CD4-positive, alpha-beta memory T cell (primary cell): ENCODE measurements around the gene ALCAM. TPM values are rescaled to one million over a fixed set of nuclear protein-coding genes. Genes with fewer than 3 reads are reported as not detected.

ENCODE experiments used
- CTCF ChIA-PET: fragments of 350-600 bp; sonication (Branson Sonifier 250); formaldehyde crosslinking; loops from one replicate; lab custom pipeline; 2021; ENCODE audit warnings: inconsistent platforms; ENCODE audit not compliant: partially characterized antibody; lab: Charles Lee
- POLR2A ChIA-PET: fragments of 350-600 bp; sonication (Branson Sonifier 250); formaldehyde crosslinking; loops from one replicate; lab custom pipeline; 2021; ENCODE audit not compliant: partially characterized antibody; lab: Charles Lee
- DNase-seq, 5 donors: peaks; one replicate each; pipeline versions ENCODE4 v3.0.0 to v3.0.0-alpha.2; 2020 to 2022; ENCODE audit warnings: mixed read lengths in 1 of 5
- H3K27ac ChIP-seq: one replicate; pipeline ENCODE4 v1.7.0; 2013; ENCODE audit warnings: low read depth, low read length
- H3K27me3 ChIP-seq: 2 replicates; pipeline ENCODE4 v1.7.0; 2013; ENCODE audit warnings: mild to moderate bottlenecking, low read length, moderate library complexity; ENCODE audit not compliant: insufficient read depth
- H3K36me3 ChIP-seq: 2 replicates; pipeline ENCODE4 v1.7.0; 2013; ENCODE audit warnings: mild to moderate bottlenecking, low read length, moderate library complexity; ENCODE audit not compliant: insufficient read depth
- H3K4me1 ChIP-seq: 2 replicates; pipeline ENCODE4 v1.7.0; 2013; ENCODE audit warnings: mild to moderate bottlenecking, low read length, moderate library complexity; ENCODE audit not compliant: insufficient read depth
- H3K4me3 ChIP-seq, 2 donors: one replicate each; pipeline ENCODE4 v1.7.0; 2013; ENCODE audit warnings: low read length in 2 of 2, mild to moderate bottlenecking in 1 of 2
- H3K9me3 ChIP-seq, 2 donors: one replicate each; pipeline ENCODE4 v1.7.0; 2013; ENCODE audit warnings: low read length in 2 of 2, control low read depth in 1 of 2; ENCODE audit not compliant: control insufficient read depth in 1 of 2
- H3K27ac Mint-ChIP-seq, 7 donors: one replicate each; pipeline ENCODE4 v1.8.0; 2020 to 2021; ENCODE audit warnings: mixed read lengths in 7 of 7, mild to moderate bottlenecking in 6 of 7, inconsistent platforms in 3 of 7, moderate library complexity in 3 of 7
- H3K27me3 Mint-ChIP-seq, 2 donors: one replicate each; pipeline ENCODE4 v1.8.0; 2020 to 2021; ENCODE audit warnings: mixed read lengths in 2 of 2
- H3K36me3 Mint-ChIP-seq, 2 donors: one replicate each; pipeline ENCODE4 v1.8.0; 2020 to 2021; ENCODE audit warnings: mixed read lengths in 2 of 2, inconsistent platforms in 1 of 2, mild to moderate bottlenecking in 1 of 2
- H3K4me1 Mint-ChIP-seq, 4 donors: one replicate each; pipeline ENCODE4 v1.8.0; 2020 to 2021; ENCODE audit warnings: mixed read lengths in 4 of 4, mild to moderate bottlenecking in 1 of 4
- H3K4me3 Mint-ChIP-seq, 8 donors: one replicate each; pipeline ENCODE4 v1.8.0; 2020 to 2021; ENCODE audit warnings: mixed read lengths in 8 of 8, mild to moderate bottlenecking in 7 of 8, moderate library complexity in 6 of 8, inconsistent platforms in 3 of 8
- H3K9me3 Mint-ChIP-seq, 8 donors: one replicate each; pipeline ENCODE4 v1.8.0; 2020 to 2021; ENCODE audit warnings: mixed read lengths in 8 of 8, mild to moderate bottlenecking in 5 of 8, inconsistent platforms in 3 of 8, moderate library complexity in 1 of 8
- intact Hi-C: fragments of 100-400 bp; cut with micrococcal nuclease; formaldehyde crosslinking; loops from one replicate; pipeline ENCODE4 v1.15.1; 2023
- polyA plus RNA-seq, 2 donors: library from polyadenylated mRNA; unstranded; fragments of 300-500 nt; fragmentation: Illumina TruSeq; gene quantifications; one replicate each; pipeline ENCODE4 v1.2.3, GENCODE V29; 2021
- total RNA-seq, 2 experiments: library from RNA; stranded (reverse); gene quantifications; one replicate each; pipeline ENCODE4 v1.2.3, GENCODE V29; 2021

ALCAM gene
- total and polyA plus RNA-seq, 4 experiments from 2014 or later: 5.5 to 10.6 (median 8.6) TPM

DNA sequence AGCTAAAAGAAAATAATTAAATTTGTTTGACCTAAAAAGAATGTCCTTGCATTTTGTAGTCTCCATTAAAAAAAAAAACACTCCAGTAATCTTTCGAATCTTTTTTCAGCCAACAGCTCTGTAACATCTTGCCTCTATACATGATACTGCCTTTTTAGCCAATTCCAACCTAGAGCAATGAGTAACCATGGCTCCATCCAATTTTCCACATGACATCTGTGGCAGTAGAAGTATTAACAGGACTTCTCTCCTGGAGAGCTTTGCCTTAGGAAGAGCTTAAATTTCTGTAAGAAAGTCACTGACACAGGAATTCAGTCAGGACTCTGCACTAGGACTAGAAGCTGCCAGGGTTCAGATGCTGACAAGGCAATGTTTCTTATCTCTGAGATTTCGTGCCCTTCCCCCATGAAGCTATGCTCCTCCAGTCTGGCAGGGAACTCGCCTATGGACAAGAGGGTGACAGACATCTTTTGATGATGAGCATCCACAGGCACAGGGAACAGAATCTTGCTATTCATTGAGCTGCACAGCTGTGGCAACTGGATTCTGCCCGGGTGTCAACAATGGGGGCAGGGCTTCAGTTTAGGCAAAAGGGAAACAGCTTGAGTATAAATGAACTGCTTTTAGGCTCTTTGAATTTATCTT, 81.8 kb downstream of the ALCAM start:
- H3K4me3 ChIP-seq: no peak overlapping the region
- H3K27me3 ChIP-seq: no peaks in the 10 kb centered on the region
- no peak overlapping the region for H3K27ac Mint-ChIP-seq
- ChIA-PET CTCF (no interaction called here), POLR2A (no interaction called here)
- intact Hi-C loops: no loop called here
- peaks cover 0 to 12% (median 3%) of the 10 kb centered on the region in 8 donors for H3K9me3 Mint-ChIP-seq
- H3K4me1 Mint-ChIP-seq: peaks cover 0 to 4% (median 0%) of the 10 kb centered on the region in 4 donors
- H3K4me3 Mint-ChIP-seq: no peak overlapping the region
- DNase-seq: no peak
- H3K27ac ChIP-seq: no peak overlapping the region
- H3K9me3 ChIP-seq: no peaks in the 10 kb centered on the region
- no peaks in the 10 kb centered on the region for H3K27me3 Mint-ChIP-seq
- H3K36me3 Mint-ChIP-seq: peaks cover 0 to 3% of the 10 kb centered on the region in 2 donors
- no peaks in the 10 kb centered on the region for H3K4me1 ChIP-seq
- no peaks in the 10 kb centered on the region for H3K36me3 ChIP-seq

DNA sequence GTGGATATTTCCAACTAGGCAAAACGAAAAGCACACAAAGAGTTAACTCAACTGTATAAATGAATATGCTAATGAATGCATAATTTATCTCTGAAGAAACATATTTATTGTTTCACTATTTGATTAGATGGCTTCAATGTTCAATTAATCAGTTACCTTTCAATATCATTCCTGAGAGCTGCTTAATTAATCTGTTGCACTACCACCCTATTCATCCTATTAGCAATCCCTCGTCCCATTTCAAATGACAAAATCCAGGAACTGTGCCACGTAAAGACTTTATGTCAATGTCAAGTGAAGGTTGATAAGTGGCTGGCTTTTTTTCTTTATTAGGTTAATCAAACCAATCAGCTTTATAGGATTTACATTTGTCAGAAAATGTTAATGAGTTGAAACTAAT, 82.7 kb downstream of the ALCAM start:
- H3K4me1 ChIP-seq: no peaks in the 10 kb centered on the region
- no peak for DNase-seq
- H3K36me3 Mint-ChIP-seq: no peaks in the 10 kb centered on the region
- no peaks in the 10 kb centered on the region for H3K27me3 Mint-ChIP-seq
- no peak overlapping the region for H3K27ac Mint-ChIP-seq
- CTCF ChIA-PET: no interaction called here
- POLR2A ChIA-PET: no interaction called here
- H3K4me1 Mint-ChIP-seq: peaks cover 0 to 4% (median 0%) of the 10 kb centered on the region in 4 donors
- H3K27me3 ChIP-seq: no peaks in the 10 kb centered on the region
- H3K36me3 ChIP-seq: no peaks in the 10 kb centered on the region
- H3K9me3 Mint-ChIP-seq: peaks cover 0 to 12% (median 3%) of the 10 kb centered on the region in 8 donors
- no peak overlapping the region for H3K4me3 ChIP-seq
- intact Hi-C loops: no loop called here
- no peaks in the 10 kb centered on the region for H3K9me3 ChIP-seq
- H3K4me3 Mint-ChIP-seq: no peak overlapping the region
- no peak overlapping the region for H3K27ac ChIP-seq

DNA sequence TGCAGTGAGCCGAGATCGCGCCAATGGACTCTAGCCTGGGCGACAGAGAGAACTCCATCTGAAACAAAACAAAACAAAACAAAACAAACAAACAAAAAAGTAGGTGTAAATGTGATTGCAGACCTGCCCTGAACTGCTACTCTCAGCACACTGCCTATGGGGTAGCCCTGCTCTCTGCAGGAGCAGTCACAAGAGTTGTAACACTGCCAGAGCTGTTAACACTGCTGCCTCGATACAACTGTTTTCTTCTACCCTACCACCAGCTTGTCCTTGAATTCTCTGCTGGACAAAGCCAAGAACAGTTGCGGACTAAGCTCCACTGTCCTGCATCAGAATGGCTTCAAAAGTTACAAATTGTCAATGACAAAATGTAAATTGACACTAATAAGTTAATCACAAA, 89.3 kb downstream of the ALCAM start:
- ChIA-PET CTCF (no interaction called here), POLR2A (no interaction called here)
- H3K4me1 ChIP-seq: no peaks in the 10 kb centered on the region
- no peaks in the 10 kb centered on the region for H3K27me3 Mint-ChIP-seq
- no peaks in the 10 kb centered on the region for H3K27me3 ChIP-seq
- no peak overlapping the region for H3K27ac ChIP-seq
- intact Hi-C loops: no loop called here
- no peaks in the 10 kb centered on the region for H3K9me3 ChIP-seq
- H3K36me3 Mint-ChIP-seq: peaks cover 0 to 3% of the 10 kb centered on the region in 2 donors
- H3K4me3 Mint-ChIP-seq: no peak overlapping the region
- H3K9me3 Mint-ChIP-seq: peaks cover 0 to 12% (median 3%) of the 10 kb centered on the region in 8 donors
- no peaks in the 10 kb centered on the region for H3K36me3 ChIP-seq
- DNase-seq: no peak
- peaks cover 0 to 4% (median 0%) of the 10 kb centered on the region in 4 donors for H3K4me1 Mint-ChIP-seq
- no peak overlapping the region for H3K27ac Mint-ChIP-seq
- no peak overlapping the region for H3K4me3 ChIP-seq

DNA sequence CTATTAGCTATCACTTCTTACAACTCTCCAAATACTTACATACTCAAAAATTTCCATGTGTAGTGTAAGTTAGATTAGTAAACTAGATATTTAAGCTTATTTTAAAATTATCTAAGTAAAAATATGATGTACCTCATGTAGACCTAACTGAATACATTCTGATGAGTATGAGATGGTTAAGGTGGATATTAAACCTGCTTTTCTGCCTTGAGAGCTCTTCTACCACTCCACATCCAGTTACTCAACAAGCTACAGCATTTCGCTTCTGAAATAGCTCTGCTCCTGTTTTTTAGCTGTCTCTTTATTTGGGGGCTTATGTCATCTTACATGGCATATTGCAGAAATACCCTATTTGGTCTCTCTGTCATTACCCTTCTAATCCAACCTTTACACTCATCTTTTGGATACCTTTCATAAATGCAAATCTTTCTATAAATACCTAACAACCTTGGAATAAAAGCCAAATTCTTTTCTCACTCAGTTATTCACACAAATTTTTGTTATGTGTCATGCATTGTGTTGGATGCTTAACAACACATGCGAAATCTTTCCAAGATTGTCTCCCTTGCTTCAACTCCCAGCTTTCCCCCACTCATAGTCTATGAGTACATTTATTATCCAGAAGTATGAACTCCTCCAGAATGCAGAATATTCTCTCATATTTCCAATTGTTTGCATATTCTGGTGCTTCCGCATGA, 92.0 kb downstream of the ALCAM start:
- Histone ChIP-seq H3K4me1 (no peaks in the 10 kb centered on the region), H3K36me3 (no peaks in the 10 kb centered on the region), H3K27me3 (no peaks in the 10 kb centered on the region), H3K27ac (no peak overlapping the region), H3K4me3 (no peak overlapping the region), H3K9me3 (no peaks in the 10 kb centered on the region)
- Mint-ChIP-seq H3K27me3 (no peaks in the 10 kb centered on the region), H3K27ac (no peak overlapping the region), H3K9me3 (peaks cover 0 to 2% (median 0%) of the 10 kb centered on the region in 8 donors), H3K36me3 (peaks cover 0 to 3% of the 10 kb centered on the region in 2 donors), H3K4me3 (no peak overlapping the region), H3K4me1 (no peaks in the 10 kb centered on the region)
- ChIA-PET POLR2A (no interaction called here), CTCF (interaction anchor here (1.2 kb wide), 1 partner anchor 21 kb away, joined by 3 read pairs; no protein-coding TSS in a partner anchor)
- DNase-seq: no peak
- intact Hi-C loops: no loop called here

DNA sequence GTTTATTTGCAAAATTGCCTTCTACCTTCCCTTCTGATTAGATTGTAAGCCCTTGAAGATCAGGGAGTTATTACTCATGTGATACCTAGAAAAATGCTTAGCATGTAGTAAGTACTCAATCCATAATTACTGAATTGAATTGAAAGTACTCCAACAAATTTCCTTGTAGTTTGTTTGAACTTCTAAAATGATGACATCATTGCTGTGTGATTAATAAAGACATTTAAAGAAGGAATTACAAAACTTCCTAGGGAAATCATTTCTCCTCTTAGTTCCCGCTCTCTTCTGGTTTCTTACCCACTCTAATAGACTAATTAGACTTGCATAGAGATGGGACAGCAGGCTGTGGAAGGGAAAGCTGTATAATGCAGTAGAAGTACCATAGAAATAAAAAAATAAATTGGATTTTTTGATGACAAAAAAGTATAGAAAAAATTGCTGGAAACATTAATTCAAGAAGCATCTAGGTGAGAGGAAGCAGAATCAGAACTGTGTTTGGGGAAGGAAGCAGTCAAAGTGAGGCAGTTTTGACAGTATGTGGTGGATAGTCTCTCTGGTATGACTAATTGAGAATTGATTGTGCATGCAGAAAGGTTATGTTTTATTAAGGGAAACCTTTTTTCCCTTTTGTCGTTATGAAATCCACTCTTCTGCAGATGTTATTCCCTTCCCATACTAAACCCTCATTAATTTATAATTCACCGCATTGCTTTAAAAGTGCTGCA, 93.0 kb downstream of the ALCAM start:
- Histone ChIP-seq H3K27ac (no peak overlapping the region), H3K36me3 (no peaks in the 10 kb centered on the region), H3K4me3 (no peak overlapping the region), H3K4me1 (no peaks in the 10 kb centered on the region), H3K27me3 (no peaks in the 10 kb centered on the region), H3K9me3 (no peaks in the 10 kb centered on the region)
- Mint-ChIP-seq H3K27me3 (no peaks in the 10 kb centered on the region), H3K27ac (no peak overlapping the region), H3K4me3 (no peak overlapping the region), H3K9me3 (peaks cover 0 to 2% (median 0%) of the 10 kb centered on the region in 8 donors), H3K36me3 (peaks cover 0 to 3% of the 10 kb centered on the region in 2 donors), H3K4me1 (no peaks in the 10 kb centered on the region)
- DNase-seq: no peak
- POLR2A ChIA-PET: no interaction called here
- intact Hi-C loops: no loop called here
- CTCF ChIA-PET: no interaction called here

DNA sequence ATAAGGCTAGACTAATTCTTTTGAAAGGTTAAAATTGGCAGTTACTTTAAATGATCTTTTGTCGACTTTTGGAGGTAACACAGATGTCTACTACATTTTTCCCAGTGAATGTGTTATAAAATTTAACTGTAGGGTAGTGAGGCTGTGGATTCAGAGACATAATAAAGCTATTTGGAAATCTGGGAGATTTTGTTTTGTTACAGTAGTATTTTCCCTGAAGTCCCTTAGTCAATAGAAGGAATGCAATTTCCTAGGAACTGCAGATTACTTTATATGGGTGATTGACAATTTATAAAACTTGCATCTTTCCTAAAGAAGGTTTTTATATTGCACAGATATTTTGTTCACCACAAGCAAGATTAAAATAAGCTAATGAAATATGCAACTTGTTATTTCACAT, 96.9 kb downstream of the ALCAM start:
- Histone ChIP-seq H3K9me3 (no peaks in the 10 kb centered on the region), H3K36me3 (no peaks in the 10 kb centered on the region), H3K27ac (no peak overlapping the region), H3K4me1 (no peaks in the 10 kb centered on the region), H3K27me3 (no peaks in the 10 kb centered on the region), H3K4me3 (no peak overlapping the region)
- Mint-ChIP-seq H3K27ac (no peak overlapping the region), H3K4me3 (no peak overlapping the region), H3K4me1 (no peaks in the 10 kb centered on the region), H3K36me3 (no peaks in the 10 kb centered on the region), H3K27me3 (no peaks in the 10 kb centered on the region), H3K9me3 (no peaks in the 10 kb centered on the region)
- ChIA-PET CTCF (no interaction called here), POLR2A (no interaction called here)
- DNase-seq: no peak
- intact Hi-C loops: no loop called here

DNA sequence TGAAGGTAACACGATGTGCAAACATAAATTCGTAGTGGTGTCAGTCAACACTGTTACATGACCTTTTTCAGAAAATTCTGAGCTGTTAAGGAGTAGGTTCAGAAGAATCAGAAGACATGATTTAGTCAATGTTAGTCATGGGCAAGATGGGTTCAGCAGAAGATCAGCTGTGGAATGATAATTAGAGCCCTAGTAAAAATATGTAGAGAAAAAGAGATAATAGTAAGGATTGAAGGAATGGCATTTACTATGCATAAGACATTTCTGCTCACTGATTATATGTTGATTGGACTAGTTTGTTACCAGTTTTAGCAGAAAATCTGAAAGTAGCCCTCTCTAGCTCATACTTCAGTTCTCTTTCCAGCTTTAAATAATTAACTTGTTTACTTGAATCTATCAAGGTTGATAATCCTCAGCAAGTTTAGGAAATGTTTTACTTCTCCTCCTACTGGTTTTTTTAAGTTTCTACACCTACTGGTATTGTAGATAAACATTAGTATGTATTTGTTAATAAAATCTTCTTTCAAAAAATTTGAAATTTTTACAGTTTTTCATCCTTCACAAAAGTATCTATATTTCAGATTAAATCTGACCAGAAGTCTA, 98.6 kb downstream of the ALCAM start:
- no peak overlapping the region for H3K4me3 ChIP-seq
- H3K9me3 Mint-ChIP-seq: no peaks in the 10 kb centered on the region
- no peak for DNase-seq
- H3K36me3 ChIP-seq: no peaks in the 10 kb centered on the region
- H3K27ac Mint-ChIP-seq: no peak overlapping the region
- H3K4me1 ChIP-seq: no peaks in the 10 kb centered on the region
- no peak overlapping the region for H3K27ac ChIP-seq
- intact Hi-C loops: no loop called here
- H3K4me3 Mint-ChIP-seq: no peak overlapping the region
- H3K4me1 Mint-ChIP-seq: no peaks in the 10 kb centered on the region
- no peaks in the 10 kb centered on the region for H3K9me3 ChIP-seq
- H3K27me3 ChIP-seq: no peaks in the 10 kb centered on the region
- no peaks in the 10 kb centered on the region for H3K36me3 Mint-ChIP-seq
- ChIA-PET CTCF (interaction anchor here (0.6 kb wide), 1 partner anchor 123 kb away, joined by 4 read pairs; no protein-coding TSS in a partner anchor), POLR2A (no interaction called here)
- no peaks in the 10 kb centered on the region for H3K27me3 Mint-ChIP-seq
